ENCODE results near the gene PTPN13. TPM values are rescaled to one million over a fixed set of nuclear protein-coding genes. Genes with fewer than 3 reads are reported as not detected.

PTPN13 gene
- polyA plus RNA-seq, 1 experiment, result 19.4 TPM

- Histone ChIP-seq H3K27me3 (ENCODE audit: control insufficient read depth, insufficient read depth, low read length) (no peaks in the 10 kb centered on the region), H3K36me3 (ENCODE audit: control insufficient read depth, insufficient read depth, low read length) (peaks cover 11% of the 10 kb centered on the region), H3K4me3 (ENCODE audit: low read depth, low read length) (no peak overlapping the region)
- DNase-seq (ENCODE audit: low read depth), result no peak
- no peak for TF ChIP-seq CTCF (IDR thresholded peaks at IDR 0.05; ENCODE audit: insufficient read depth, low read depth, low read length)
- ChIA-PET POLR2A (no interaction called here), CTCF (no interaction called here)
Measured at GRCh38 chr4:86741846-86742245, 147.7 kb downstream of the PTPN13 start.

- no peak overlapping the region for H3K4me3 ChIP-seq (ENCODE audit: low read depth, low read length)
Measured at GRCh38 chr4:86744570-86744969, 150.5 kb downstream of the PTPN13 start.

GRCh38 chr4:86749121-86749520, 155.0 kb downstream of the PTPN13 start:
- no peak for DNase-seq (ENCODE audit: low read depth)
- CTCF ChIA-PET, result no interaction called here
- Histone ChIP-seq H3K4me3 (ENCODE audit: low read depth, low read length) (no peak overlapping the region), H3K36me3 (ENCODE audit: control insufficient read depth, insufficient read depth, low read length) (peaks cover 13% of the 10 kb centered on the region), H3K27me3 (ENCODE audit: control insufficient read depth, insufficient read depth, low read length) (no peaks in the 10 kb centered on the region)
- POLR2A ChIA-PET, result no interaction called here
- TF ChIP-seq CTCF (IDR thresholded peaks at IDR 0.05; ENCODE audit: insufficient read depth, low read depth, low read length), result no peak

More at GRCh38 chr4:86744570-86744969, 150.5 kb downstream of the PTPN13 start:
- CTCF ChIA-PET, result interaction anchor here (1.2 kb wide), 1 partner anchor 246 kb away, joined by 3 read pairs; no protein-coding TSS in a partner anchor
- Histone ChIP-seq H3K27me3 (ENCODE audit: control insufficient read depth, insufficient read depth, low read length) (no peaks in the 10 kb centered on the region), H3K36me3 (ENCODE audit: control insufficient read depth, insufficient read depth, low read length) (peaks cover 10% of the 10 kb centered on the region)
- DNase-seq (ENCODE audit: low read depth), result no peak
- no peak for TF ChIP-seq CTCF (IDR thresholded peaks at IDR 0.05; ENCODE audit: insufficient read depth, low read depth, low read length)
- POLR2A ChIA-PET, result no interaction called here

GRCh38 chr4:86755388-86755787, 161.3 kb downstream of the PTPN13 start:
- CTCF ChIA-PET, result no interaction called here

GRCh38 chr4:86757468-86757867, 163.4 kb downstream of the PTPN13 start:
- Histone ChIP-seq H3K36me3 (ENCODE audit: control insufficient read depth, insufficient read depth, low read length) (peaks cover 6% of the 10 kb centered on the region), H3K27me3 (ENCODE audit: control insufficient read depth, insufficient read depth, low read length) (no peaks in the 10 kb centered on the region), H3K4me3 (ENCODE audit: low read depth, low read length) (no peak overlapping the region)
- CTCF ChIA-PET, result interaction anchor here (1.3 to 1.4 kb wide), 2 partner anchors 12 to 27 kb away, joined by 5 read pairs; no protein-coding TSS in a partner anchor
- no peak for TF ChIP-seq CTCF (IDR thresholded peaks at IDR 0.05; ENCODE audit: insufficient read depth, low read depth, low read length)
- DNase-seq (ENCODE audit: low read depth), result no peak
- POLR2A ChIA-PET, result no interaction called here

More at GRCh38 chr4:86755388-86755787, 161.3 kb downstream of the PTPN13 start:
- no peak overlapping the region for H3K4me3 ChIP-seq (ENCODE audit: low read depth, low read length)
- no peaks in the 10 kb centered on the region for H3K27me3 ChIP-seq (ENCODE audit: control insufficient read depth, insufficient read depth, low read length)
- TF ChIP-seq CTCF (IDR thresholded peaks at IDR 0.05; ENCODE audit: insufficient read depth, low read depth, low read length), result no peak
- H3K36me3 ChIP-seq (ENCODE audit: control insufficient read depth, insufficient read depth, low read length), result peaks cover 9% of the 10 kb centered on the region
- POLR2A ChIA-PET, result no interaction called here
- DNase-seq (ENCODE audit: low read depth), result no peak
